Left forelimb (tissue), 1 donor: Measurements from ENCODE around the gene UNC45B.
"Not testable (repeated sequence)": the region's sequence is repeated elsewhere in the genome, so short reads cannot be mapped to it uniquely, and the experiment has no call there.

Source experiments
- DNase-seq: peaks from one replicate; pipeline ENCODE4 v3.0.0-alpha.2; 2018; ENCODE audit warnings: low spot score

The UNC45B gene

GRCh38 chr17:35141681-35142466, 5.7 kb upstream of the UNC45B start, which contains the start of gene NLE1:
Gene NLE1, minus strand, starts transcription at chr17:35142303. Its CDS starts 28 bp downstream, at chr17:35142275.
- DNase-seq, result peak; percentile 89

DNA sequence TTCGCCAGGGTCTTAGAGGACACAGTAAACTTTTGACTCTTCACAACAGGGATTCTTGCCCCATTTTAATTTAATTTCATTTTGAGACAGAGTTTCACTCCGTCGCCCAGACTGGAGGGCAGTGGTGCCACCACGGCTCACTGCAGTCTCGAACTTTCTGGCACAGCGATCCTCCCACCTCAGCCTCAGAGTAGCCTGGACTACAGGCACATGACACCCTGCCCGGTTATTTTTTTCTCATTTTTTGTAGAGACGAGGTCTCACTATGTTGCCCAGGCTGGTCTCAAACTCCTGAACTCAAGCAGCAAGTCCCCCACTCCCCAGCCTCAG, 5.2 kb upstream of the UNC45B start:
- no peak for DNase-seq

GRCh38 chr17:35144840-35145239, 2.8 kb upstream of the UNC45B start:
- no peak for DNase-seq

DNA sequence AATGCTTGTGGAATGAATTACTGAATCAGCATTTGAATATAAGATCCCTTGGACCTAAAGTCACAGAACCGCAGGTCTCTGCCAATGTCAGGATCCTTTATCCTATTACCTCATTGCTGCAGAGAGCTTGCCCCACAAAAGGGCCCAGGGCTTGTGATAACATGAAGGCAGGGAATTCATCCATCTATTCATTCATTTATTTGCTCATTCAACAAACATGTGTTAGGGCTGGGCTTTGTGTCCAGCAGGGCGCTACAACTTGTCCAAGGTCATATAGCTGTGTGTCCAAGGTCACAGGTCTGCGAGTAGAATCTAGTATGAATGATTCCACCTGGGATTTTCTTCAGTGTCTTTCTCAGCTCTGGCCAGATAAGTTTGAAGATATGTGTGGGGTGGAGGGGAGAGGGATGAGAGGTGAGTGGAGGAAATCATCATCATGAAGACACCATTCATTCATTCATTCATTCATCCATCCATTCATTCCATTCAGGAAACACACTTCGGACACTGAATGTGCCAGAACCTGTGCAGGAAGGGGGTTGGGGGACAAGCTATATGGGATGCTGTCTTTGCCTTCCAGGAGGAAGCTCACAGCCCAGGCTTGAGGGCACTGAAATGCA, 1.3 kb upstream of the UNC45B start:
- DNase-seq, result no peak

DNA sequence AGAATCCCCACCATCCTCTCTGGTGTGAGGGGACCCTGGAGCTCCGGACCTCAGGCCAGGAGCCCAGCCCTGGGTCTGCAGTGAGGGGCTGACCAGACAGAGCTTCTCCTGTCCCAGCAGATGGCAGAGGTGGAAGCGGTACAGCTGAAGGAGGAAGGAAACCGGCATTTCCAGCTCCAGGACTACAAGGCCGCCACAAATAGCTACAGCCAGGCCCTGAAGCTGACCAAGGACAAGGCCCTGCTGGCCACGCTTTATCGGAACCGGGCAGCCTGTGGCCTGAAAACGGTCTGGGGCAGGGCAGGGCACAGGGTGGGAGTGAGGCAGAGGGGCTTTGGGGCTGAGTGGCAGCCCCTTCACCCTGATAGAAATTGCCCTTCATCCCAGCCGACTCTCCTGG, 527 bp downstream of the UNC45B start:
- no peak for DNase-seq

- no peak for DNase-seq
These were observed 2.3 kb downstream of the UNC45B start for GRCh38 chr17:35149941-35150340.

DNA sequence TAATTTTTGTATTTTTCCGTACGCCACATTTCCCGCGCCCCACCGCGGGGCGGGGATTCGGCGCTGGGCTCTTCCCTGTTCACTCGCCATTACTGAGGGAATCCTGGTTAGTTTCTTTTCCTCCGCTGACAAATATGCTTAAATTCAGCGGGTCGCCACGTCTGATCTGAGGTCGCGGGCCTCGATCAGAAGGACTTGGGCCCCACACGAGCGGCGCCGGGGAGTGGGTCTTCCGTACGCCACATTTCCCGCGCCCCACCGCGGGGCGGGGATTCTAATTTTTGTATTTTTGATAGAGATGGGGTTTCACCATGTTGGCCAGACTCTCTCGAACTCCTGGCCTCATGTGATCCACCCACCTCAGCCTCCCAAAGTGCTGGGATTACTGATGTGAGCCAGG, 3.5 kb downstream of the UNC45B start:
- not testable (repeated sequence) for DNase-seq

- DNase-seq, result no peak
These were observed 5.0 kb downstream of the UNC45B start for GRCh38 chr17:35152421-35153140.

- DNase-seq, result no peak
These were observed 6.9 kb downstream of the UNC45B start for GRCh38 chr17:35154196-35155165.

DNA sequence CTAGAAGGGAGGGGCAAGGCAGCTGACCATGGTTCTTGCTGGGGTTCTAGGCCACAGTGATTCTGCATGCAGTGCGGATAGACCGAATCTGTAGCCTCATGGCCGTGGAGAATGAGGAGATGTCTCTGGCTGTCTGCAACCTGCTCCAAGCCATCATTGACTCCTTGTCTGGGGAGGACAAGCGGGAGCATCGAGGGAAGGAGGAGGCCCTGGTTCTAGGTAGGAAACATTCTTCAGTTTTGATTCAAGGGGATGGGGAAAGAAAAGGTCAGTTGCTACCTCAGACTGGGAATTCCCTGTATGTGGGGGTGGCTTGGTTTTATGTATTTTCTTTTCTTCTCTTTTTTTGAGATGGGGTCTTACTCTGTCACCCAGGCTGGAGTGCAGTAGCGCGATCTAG, 7.6 kb downstream of the UNC45B start:
- DNase-seq, result no peak

DNA sequence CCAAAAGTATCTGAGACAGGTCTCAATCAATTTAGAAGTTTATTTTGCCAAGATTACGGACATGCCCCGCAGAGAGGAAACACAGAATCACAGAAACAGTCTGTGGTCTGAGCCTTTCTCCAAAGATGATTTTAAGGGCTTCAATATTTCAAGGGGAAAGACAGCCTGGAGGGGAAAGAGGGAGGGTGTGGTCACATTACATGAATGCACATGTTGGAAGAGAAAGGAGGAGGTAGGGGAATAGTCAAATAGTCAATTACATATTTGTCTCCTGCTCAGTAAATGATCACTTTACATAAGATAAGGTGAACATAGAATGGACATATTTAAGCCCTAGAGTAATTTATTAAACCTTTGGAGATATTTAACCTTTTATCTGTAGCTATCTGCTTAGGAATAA, 12.3 kb downstream of the UNC45B start:
- DNase-seq, result no peak

DNA sequence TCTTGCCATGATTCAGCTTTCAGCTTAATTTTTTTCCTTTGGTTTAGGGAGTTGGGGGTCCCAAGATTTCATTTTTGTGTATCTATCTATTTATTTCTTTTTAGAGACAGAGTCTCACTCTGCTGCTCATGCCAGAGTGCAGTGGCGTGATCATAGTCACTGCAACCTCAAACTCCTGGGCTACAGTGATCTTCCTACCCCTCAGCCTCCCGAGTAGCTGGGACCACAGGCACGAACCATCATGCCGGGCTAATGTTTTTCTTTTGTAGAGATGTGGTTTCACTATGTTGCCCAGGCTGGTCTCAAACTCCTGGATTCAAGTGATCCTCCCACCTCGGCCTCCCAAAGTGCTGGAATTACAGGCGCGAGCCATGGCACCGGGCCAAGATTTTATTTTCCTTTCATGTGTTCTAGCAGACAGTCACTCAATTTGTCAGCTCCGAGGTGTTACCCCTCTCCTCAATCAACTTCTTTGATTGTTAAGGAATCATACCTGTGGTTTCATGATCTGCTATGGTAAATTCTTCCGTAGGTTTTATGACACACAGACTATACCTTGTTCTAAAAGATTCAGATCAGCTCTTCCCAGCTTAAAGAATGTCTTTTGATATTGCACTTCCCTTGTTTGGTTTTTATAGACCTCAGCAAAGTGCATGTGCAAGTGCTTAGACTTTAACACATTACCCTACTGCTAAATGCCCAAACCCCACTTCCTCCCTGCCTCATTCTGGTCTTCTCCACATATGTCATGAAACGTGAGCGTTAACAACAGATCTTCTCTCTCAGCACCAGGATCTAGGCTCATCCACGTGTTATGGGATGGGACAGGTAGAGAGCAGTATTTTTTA, 13.0 kb downstream of the UNC45B start:
- DNase-seq, result no peak

GRCh38 chr17:35161281-35161761, 13.7 kb downstream of the UNC45B start:
- DNase-seq, result no peak

DNA sequence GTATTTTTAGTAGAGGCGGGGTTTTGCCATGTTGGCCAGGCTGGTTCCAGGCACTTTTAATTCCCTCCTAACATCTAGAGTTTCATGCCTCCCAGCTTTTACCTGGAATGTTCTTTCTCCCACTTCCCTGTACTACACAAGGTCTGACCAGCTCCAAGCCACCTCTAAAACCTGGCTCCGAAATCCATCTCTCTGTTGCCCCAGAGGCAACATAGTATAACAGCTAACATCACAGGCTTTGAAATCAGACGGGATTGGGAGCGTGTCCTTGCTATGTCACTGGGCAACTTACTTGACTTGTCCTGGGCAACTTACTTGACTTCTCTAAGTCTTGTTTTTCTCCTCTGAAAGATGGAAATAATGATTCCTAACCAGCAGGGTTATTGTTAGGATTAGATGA, 15.1 kb downstream of the UNC45B start:
- DNase-seq, result no peak

DNA sequence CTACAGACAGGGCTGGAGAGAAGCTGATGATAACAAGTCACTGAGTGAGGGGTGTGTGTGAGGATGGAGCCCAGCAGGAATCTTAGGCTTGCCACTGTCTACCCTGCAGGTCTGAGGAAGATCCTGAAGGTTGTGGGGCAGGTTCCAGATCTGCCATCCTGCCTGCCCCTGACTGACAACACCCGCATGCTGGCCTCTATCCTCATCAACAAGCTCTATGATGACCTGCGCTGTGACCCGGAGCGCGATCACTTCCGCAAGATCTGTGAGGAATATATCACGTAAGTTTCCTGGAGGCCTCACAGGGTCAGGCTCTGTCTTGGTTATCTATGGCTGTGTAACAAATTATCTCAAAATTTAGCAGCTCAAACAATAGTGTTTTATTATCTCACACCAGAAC, 16.3 kb downstream of the UNC45B start:
- no peak for DNase-seq

- DNase-seq, result no peak
These were observed 17.1 kb downstream of the UNC45B start for GRCh38 chr17:35164716-35165115.

GRCh38 chr17:35166526-35166925, 18.9 kb downstream of the UNC45B start:
- no peak for DNase-seq

DNA sequence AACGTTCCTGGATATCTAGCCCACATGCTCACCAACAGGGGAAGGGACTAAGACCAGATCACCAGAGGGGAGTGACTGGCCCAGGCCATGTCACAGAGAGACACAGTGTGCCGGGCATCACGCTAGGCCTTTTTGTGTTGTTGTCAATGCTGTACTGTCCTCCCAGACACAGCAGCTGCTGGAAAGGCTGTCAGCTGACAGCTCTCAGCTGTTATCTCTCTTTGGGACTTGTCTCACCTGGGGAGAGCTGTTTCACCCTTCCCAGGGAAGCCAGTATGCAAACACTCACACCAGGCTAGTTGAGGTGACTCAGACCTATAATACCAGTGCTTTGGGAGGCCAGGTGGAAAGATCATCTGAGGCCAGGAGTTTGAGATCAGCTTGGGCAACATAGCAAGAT, 19.4 kb downstream of the UNC45B start:
- DNase-seq, result no peak

GRCh38 chr17:35167666-35168065, 20.0 kb downstream of the UNC45B start:
- no peak for DNase-seq

DNA sequence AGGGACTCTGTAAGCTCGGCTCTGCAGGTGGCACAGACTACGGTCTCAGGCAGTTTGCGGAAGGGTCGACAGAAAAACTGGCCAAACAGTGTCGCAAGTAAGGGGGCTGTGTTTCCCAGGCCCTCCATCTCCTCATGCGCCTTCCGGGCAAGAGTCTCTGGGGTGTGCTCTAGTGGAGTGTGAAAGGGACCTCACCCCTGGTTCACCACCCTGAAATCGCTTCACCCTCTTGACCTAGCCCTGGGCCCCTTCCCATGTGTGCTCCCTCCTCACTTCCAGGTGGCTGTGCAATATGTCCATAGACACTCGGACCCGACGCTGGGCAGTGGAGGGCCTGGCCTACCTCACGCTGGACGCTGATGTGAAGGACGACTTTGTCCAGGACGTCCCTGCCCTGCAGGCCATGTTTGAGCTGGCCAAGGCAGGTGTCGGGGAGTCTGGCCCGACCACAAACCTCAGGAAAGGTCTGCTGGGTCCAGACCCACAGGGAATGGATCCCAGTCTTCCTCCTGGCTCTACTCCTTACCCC, 22.3 kb downstream of the UNC45B start:
- peak; percentile 53 for DNase-seq
